WERI-Rb-1 (cell line): ENCODE results near the gene SLC24A3.

Experiments
- DNase-seq: peaks from one replicate; pipeline ENCODE4 v3.0.0-alpha.2; 2020
- H3K27ac ChIP-seq: fragments of 250-450 bp; sonication (Bioruptor Pico); 2 replicates; pipeline ENCODE4 v1.5.1; 2020; ENCODE audit warnings: mild to moderate bottlenecking, moderate library complexity
- H3K27me3 ChIP-seq: fragments of 250-450 bp; sonication (Bioruptor Pico); 2 replicates; pipeline ENCODE4 v1.5.1; 2021; ENCODE audit warnings: mild to moderate bottlenecking, low read depth, moderate library complexity; ENCODE audit not compliant: insufficient read depth, severe bottlenecking
- H3K36me3 ChIP-seq: fragments of 250-450 bp; sonication (Bioruptor Pico); 2 replicates; pipeline ENCODE4 v1.5.1; 2020; ENCODE audit warnings: mild to moderate bottlenecking, moderate library complexity
- H3K4me3 ChIP-seq: 2 replicates; pipeline ENCODE4 v1.5.1; 2011; ENCODE audit warnings: low read depth, mild to moderate bottlenecking, control low read depth, low read length
- H3K9me3 ChIP-seq: fragments of 250-450 bp; sonication (Bioruptor Pico); 2 replicates; pipeline ENCODE4 v1.5.1; 2021; ENCODE audit warnings: mild to moderate bottlenecking, moderate library complexity; ENCODE audit not compliant: severe bottlenecking
- CTCF ChIP-seq: IDR thresholded peaks from 2 replicates; pipeline ENCODE4 v1.5.1; 2011; ENCODE audit warnings: low read depth, mild to moderate bottlenecking, control low read depth, inconsistent platforms, low read length

The SLC24A3 gene

GRCh38 chr20:19252451-19253120, 40.1 kb downstream of the SLC24A3 start:
- no peak for DNase-seq
- no peak for TF ChIP-seq CTCF
- no peak overlapping the region for H3K4me3 ChIP-seq
- H3K9me3 ChIP-seq: no peaks in the 10 kb centered on the region
- no peaks in the 10 kb centered on the region for H3K36me3 ChIP-seq
- no peak overlapping the region for H3K27ac ChIP-seq
- H3K27me3 ChIP-seq: peaks cover 66% of the 10 kb centered on the region

- Histone ChIP-seq H3K27me3 (peaks cover 74% of the 10 kb centered on the region), H3K27ac (no peak overlapping the region), H3K9me3 (no peaks in the 10 kb centered on the region), H3K36me3 (no peaks in the 10 kb centered on the region), H3K4me3 (no peak overlapping the region)
- TF ChIP-seq CTCF: no peak
- no peak for DNase-seq
Measured at GRCh38 chr20:19253316-19253715, 40.9 kb downstream of the SLC24A3 start.

GRCh38 chr20:19253916-19254820, 41.7 kb downstream of the SLC24A3 start:
- no peak for DNase-seq
- H3K9me3 ChIP-seq: no peaks in the 10 kb centered on the region
- no peak overlapping the region for H3K4me3 ChIP-seq
- H3K27me3 ChIP-seq: peaks cover 77% of the 10 kb centered on the region
- H3K36me3 ChIP-seq: no peaks in the 10 kb centered on the region
- no peak for TF ChIP-seq CTCF
- H3K27ac ChIP-seq: no peak overlapping the region

GRCh38 chr20:19254956-19255355, 42.5 kb downstream of the SLC24A3 start:
- no peak for TF ChIP-seq CTCF
- no peak for DNase-seq
- Histone ChIP-seq H3K9me3 (no peaks in the 10 kb centered on the region), H3K4me3 (no peak overlapping the region), H3K27ac (no peak overlapping the region), H3K36me3 (no peaks in the 10 kb centered on the region), H3K27me3 (peaks cover 77% of the 10 kb centered on the region)

- Histone ChIP-seq H3K36me3 (no peaks in the 10 kb centered on the region), H3K9me3 (no peaks in the 10 kb centered on the region), H3K27me3 (peaks cover 83% of the 10 kb centered on the region), H3K4me3 (no peak overlapping the region), H3K27ac (no peak overlapping the region)
- TF ChIP-seq CTCF: no peak
- no peak for DNase-seq
Measured at GRCh38 chr20:19256085-19256484, 43.6 kb downstream of the SLC24A3 start.
